GM21381 (cell line): Measurements from ENCODE around the gene DFFA.

Experiments used
- ATAC-seq: cut with Tn5 transposase; IDR thresholded peaks from one replicate; pipeline ENCODE4 v1.9.1; 2021; ENCODE audit warnings: mild to moderate bottlenecking, moderate library complexity; ENCODE audit not compliant: unreplicated experiment

DFFA gene, protein sequence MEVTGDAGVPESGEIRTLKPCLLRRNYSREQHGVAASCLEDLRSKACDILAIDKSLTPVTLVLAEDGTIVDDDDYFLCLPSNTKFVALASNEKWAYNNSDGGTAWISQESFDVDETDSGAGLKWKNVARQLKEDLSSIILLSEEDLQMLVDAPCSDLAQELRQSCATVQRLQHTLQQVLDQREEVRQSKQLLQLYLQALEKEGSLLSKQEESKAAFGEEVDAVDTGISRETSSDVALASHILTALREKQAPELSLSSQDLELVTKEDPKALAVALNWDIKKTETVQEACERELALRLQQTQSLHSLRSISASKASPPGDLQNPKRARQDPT

DNA sequence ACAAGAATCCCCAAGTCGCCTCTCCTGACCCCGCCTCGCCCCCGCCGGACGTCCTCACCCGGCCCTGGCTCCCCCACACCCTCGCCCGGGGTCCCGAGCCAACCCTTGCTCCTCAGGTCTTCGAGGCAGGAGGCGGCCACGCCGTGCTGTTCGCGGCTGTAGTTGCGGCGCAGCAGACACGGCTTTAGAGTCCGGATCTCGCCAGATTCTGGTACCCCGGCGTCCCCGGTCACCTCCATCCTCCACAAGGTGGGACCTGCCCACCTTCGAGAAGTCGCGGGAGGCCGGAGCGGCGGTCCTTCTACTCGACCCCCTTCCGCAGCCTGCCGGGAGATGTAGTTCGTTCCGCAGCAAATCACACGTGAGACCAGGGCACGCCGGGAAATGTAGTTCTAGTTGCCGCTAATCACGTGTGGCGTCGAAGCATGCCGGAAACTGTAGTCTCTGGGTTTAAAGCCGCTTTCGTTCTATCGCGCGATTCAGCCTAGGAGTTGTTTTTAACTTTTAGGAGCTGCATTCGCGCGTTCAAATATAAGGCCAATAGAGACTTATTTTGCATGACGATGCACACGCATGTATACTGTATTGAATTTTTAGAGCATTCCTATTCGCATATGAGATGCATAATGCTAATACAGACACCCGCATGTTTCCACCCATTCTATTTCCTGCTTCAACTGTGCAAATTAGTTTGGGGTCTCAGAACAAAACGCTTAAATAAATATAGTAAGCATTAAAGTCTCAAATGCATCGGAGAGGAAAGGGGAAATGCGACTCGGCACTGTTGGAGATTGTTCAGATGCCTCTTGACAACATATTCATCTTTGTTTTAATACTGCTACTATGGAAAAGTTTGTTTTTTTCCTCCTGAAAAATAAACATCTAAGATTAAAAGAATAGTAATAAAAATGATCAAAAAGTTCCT, at the start of gene DFFA:
TSS of gene DFFA (minus strand) at position 310 of the 925 bp plus-strand sequence. CDS start at position 239, 71 bp downstream.
- peak; percentile 73 for ATAC-seq

DNA sequence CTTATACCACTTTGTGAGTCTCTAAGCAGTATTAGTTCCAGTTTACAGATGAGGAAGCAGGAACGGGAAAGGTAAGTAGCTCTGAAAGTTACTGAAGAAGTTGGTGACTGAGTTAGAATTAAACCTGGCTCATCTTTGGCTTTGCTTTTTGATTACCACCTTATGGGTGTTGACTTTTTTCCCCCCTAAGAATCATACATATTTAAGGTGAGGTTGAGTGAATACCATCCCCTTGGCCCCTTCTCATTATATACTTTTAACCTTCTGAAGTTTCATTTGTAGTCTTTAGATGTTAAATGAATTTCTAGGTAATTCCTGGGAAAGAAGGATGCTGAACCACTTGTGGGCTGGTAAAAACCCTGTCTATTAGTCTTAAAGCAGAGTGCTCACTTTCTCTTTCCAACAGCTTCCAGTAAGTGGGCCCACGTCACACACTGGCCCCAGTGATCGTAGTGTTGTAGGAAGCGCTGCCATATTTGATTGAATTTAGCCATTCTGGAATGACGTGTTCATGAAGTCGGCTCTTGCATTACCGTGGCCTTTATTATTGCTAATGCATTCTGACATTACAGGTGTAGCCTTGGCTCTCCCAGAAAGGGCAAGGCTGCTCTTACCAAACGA, 49.3 kb upstream of the DFFA start:
- no peak for ATAC-seq

DNA sequence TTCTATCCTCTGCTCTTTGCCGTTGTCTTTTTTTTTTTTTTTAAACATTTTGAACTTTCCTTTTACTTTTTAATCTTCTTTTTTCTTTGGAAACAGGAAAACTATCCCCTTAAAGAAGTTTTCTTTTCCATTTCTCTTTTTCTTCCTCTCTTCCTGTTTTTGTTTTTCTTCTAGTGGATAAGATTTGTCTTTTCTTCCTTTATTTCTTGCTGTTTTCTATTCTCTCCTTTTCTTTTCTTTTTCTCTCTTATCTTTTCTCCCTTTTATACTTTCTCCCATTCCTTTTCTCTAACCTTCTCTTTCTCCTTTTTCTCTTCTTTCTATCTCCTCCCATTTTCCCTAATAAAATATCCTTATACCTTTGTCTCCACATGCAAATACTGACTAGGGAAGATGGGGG, 48.6 kb upstream of the DFFA start:
- ATAC-seq: no peak

DNA sequence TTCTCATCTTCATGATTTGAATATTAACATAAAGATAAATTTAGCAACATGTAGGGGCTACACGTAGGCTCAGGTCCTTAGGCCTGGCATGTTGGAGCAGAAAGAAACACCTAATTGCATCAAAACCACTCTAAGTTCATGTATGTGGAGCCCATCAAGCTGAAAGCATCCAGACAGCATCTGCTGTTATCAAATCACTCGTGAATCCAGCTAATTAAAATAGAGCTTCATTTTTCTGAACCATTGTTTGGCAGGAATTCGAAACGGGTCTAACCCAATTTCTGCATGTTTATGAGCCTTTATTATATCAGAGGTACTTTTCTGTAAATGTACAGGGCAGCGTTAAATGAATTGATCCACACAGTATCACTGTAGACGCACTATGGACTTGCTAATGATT, 48.2 kb upstream of the DFFA start:
- no peak for ATAC-seq

DNA sequence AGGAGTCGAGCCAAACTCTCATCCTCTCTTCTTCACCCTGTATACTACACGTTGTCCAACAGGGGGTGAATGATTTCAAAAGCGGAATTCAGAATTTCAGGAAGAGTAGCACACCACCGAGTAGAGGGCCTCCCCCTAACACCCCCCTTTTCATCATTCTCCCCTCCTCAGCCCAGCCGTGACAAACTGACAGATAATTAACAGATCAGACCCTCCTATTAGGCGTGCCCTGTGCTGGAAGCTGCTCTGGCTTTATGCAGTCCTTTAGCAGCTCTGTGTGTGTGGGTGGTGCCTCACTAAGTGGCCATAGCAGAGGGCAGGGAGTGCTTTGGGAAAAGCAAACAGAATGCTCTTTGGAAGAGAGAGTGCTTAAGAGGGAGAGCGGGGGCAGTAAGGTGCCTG, 46.7 kb upstream of the DFFA start:
- no peak for ATAC-seq

DNA sequence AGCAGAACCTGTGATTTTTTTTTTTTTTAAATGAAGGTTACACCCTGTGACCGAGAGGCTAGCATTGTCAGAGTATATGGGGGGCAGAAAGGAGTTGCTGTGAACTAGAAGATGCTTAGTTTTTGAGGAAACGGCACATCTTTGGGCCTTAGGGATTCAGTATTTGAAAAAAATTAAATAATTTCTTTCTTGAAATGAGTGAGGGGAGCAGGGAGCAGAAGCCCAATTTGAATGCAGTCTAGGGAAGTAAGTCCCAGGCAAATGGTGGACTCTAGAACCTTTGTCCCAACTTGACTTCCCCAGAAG, 45.3 kb upstream of the DFFA start:
- no peak for ATAC-seq

DNA sequence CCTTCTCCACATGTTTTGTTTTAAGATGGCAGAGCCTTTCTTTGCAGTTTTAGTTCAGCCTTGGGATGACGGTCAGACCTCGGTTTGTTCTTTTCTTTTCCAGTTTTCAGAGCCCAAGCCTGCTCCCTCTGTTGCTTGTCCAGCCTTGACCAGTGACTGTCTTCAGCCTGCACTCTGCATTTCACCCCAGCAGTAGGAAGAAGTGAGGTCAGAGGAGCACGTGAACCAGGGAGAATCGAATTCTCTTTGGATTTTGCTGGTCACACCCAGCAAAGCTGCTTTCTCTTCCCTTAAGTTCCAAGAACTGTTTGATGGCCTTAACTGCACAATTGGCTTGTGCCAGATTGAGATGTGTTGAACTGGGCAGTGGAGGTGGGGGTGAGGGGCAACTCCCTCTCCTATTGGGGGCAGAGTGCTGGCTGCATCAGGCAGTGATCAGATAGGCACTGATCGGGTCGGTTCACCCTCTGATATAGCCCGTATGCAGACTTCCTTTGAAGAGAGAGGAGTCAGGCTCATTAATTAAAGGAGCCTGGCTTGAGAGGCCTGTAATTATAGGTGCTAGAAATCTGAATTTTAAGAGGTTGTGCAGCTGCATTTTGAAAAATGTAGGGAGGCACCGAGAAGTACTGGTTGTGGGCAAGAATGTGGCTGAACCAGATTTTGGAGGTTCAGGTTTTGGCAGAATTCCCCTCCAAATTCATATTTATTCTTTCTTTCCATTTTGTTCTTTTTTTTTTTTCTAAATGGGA, 44.8 kb upstream of the DFFA start:
- ATAC-seq: no peak

DNA sequence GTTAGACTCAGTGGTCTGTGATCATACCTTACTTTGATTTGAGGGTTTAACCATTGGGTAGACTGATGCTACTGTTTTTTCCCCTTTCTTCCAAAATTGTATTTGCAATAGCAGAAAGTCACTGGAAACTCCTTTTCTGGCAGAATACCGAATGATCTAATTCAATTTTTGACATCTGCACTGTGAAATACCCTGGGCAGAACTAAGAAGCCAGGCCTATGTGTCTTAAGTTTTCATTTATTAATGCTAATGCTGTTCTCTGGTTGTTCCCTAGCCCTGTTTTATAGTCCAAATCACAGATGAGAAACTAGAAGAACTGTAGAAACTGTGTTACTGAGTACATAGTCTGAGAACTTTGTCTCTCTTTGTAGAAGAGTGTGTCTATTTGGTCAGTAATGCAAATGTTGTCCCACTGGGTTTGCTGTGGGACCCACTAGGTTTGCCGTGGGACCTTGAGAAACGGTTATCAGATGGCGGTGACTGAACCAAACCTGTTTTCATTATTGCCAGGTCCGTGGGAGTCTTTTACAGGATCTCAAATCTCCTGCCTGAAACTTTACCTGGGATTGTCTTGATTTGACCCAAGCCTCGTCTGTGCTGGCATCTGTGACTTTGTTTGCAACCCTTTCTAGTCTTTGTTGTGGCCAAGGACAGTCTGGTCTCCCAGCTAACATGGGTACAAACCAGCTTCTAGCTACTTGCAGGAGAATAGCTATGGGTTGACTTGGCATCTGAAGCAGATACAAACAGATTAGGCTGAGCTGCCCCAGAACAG, 43.8 kb upstream of the DFFA start:
- ATAC-seq: no peak

DNA sequence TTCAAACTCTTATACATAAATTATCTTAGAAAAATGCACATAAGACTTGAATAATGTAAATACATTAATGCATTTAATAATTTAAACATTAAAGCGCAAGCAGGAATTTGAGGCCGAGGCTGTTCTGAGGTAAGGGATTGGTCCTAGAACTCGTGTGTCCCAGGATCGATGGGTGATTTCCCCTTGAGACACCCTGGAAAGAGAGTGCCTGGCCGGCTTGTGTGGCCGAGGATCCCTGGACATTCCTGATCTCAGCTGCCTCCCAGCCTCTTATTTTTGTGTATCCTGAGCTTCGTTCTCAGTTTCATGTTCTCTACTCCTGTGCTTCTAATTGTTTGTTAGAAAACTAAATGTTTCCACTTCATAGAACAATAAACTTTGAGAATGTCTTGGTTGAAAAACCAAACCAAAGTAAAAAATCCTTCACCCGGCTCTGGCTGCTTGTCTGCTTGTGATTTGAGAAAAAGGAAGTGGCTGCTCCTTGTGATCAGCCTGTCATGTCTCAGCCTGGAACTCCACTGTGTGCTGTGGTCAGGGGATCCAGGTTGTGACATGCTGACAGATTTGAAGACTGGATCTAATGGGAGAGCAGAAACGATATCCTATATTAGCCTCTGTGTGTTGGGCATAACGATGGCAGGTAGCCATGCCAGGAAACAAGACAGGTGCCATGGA, 43.1 kb upstream of the DFFA start:
- no peak for ATAC-seq

DNA sequence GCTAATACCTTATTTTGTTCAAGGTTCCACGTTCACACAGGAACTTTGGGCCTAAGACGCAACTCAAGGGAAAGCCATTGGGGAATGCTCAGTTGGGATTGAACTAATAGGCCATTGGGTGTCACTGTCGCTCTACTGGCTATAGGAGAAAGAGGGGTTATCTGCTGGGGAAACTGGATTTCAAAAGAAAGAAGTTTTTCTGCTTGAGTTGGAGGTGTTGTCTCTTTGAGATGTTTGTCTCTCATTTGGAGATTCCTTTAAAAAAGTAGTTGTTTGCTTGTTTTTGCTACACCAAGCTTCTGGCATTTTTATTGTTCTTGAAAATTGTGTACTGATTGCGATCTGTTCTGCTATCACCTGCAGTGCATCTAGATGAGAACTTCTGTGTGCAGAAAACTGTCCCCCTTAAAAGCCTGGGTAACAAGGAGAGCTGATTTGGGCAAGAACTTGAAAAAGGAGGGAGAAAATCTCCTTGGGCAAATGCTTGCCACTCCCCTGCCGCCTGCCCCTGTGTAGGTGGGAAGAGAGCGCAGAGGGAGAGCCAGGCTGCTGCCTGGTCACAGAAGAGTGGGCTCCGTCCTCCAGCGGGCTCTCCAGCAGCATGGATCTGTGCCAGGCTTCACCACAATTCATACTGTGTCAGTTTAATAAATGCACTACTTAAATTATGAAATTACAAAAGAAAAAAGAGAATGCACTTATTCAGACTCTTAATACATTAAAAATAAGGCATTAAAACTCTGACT, 42.3 kb upstream of the DFFA start:
- no peak for ATAC-seq

DNA sequence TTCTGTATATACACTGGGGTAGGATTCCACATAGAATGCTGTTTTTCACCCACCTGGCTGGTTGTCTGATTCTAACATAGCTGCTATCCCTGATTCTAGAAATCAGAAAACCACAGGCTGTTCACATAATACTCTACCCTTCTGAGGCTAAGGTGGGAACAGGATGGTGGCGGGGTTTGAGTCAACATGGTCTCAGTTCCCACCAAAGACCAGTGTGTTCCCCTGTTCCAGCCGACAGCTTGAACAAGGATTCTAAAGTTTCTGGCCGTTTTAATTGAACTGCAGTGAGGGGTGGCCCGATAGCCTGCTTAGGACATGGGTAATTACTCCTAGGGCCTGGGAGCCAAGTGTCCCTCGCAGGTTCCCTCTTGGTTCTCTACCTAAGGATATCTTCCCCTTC, 40.9 kb upstream of the DFFA start:
- ATAC-seq: no peak

DNA sequence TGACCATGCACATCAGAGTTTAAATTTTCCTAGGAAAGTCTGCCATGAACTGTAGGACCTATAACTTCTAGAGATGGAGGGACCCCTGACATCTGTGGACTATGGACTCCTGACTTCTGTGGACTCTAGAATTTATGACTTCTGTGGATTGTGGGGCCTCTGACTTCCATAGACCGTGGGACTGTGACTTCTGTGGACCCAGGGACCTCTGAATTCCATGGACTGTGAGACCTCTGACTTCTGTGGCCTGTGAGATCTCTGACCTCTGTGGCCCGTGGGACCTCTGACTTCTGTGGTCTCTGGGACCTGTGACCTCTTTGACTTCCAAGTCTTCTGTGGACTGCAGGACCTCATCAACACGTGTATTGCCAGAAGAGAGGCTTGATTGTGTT, 39.2 kb upstream of the DFFA start:
- no peak for ATAC-seq

DNA sequence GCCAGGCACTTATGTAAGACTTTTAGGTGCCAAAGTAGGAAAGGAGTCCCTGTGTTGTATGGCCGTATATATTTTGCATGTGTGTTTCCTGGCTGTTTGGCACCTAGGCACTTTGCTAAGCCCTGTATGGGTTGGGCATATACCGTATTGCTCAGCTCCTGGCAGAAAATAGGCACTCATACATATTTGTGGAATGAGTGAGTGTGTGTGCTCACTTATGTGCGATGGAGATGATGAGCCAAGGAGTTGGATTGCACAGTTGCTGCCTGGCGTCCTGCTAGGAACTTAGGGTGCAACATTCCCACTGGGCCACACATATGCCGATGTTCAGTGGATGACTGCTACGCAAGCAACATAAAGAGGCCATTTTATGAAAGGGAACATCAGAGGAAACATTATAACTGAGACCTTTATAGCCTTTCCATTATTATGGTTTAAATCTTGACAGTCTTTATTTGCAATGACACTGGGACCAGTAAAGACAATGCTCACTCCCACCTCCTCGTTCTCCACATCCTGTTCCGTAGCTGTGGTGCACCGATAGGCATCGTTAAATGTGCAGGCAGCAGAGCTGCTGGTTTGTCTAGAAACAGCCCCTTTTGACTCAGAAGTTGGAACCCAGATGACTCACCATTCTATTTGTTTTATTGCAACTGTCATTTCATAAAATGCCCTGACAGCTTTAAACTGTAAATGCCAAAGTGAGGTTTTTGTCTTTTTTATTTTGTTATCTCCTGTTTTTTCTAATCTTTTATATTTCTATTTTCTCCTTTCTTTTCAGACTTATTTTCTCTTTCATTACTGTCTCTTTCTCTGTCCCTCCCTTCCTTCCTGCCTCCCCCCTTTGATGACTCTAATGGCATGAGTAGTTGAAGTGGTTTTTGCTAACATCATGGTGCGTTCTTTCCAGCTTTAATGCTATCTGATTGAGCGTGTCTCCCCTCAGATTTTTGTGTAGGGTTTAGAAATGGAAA, 38.5 kb upstream of the DFFA start:
- ATAC-seq: peak; percentile 85

DNA sequence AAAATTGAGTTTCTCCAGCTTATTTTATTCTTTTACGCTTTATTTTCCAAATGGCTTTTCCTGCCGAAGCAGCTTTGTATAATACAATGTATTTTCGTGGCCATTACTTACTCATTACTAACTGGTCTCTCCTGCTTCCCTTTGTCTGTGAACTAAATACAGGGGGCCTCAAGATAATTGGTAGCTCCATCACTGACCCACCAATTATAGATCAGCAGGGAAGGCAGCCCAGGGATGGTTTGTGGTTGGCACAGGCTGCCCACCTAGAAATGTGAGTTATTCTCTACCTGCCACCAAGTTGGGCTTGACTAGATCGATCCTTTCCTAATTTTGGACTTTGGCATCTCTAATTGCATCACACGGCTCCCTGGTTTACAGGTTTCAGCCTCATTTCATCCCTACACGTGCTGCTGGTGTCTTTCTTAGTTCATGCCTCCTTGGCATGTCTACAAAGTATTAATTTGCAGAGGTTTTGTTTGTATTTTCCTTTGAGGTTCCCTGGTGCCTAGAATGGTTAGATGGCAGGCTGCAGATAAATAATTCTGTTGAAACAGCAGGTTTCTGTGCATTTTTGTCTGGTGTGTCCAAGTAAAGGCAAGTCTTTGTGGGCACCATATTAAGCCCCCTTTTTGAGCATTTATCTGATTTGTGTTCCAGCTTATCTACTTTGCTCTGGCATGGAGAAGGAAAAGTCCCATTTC, 37.6 kb upstream of the DFFA start:
- ATAC-seq: no peak

DNA sequence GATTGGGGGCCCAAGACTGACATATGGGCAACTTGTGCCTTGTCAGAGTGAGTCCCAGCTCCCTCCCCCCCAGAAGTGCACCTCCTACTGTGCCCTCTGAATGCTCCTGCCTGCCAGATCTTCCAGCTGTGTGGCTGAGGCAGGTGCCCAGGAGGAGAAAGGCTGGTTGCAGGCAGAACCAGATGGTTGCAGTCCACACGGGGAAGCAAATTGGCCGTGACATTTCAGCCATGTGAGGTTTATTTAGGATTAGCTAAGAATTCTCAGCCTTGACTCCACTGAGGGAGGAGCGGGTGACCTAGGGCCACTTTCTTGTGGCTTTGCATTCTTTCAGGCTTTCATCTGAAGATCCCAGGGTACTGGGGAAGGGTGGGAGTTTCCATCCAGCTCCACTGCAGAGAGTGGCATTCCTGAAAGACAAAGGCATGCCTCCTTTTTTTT, 36.2 kb upstream of the DFFA start:
- ATAC-seq: no peak

DNA sequence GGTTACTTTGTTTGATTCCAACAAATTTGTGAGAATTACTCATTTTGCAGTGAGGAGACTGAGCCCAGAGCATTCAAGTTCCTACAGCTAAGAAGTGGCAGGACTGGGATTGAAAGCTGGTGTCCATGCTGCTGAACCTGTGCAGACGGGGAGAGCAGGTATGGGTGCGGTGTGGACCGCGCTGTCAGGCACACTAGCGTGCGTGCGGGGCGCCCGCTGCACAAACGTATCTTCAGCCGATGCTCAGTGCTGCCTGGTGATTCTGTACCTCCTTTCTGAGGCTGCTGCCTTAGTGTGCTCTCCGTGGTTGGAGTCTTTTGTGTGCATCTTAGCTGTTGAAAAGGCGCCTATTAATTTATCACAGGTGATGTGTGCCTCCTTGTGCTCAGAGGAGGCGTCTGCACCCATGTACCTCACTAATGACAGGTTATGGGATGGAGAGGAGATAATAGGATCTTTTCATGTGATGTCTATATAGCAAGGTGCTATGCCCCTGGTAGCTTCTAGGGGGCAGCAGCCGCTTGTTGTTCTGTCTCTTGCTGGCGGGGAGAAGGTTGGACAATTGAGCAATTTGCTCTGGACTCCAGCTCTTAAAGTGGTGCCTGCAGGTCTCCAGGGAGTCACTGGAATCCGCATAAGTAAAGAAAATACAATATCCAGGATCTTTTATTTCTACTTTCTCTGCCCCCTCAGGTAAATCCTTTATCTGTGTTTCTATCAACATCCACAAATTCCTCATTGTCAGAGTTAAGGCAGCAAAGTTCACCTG, 35.0 kb upstream of the DFFA start:
- ATAC-seq: no peak

DNA sequence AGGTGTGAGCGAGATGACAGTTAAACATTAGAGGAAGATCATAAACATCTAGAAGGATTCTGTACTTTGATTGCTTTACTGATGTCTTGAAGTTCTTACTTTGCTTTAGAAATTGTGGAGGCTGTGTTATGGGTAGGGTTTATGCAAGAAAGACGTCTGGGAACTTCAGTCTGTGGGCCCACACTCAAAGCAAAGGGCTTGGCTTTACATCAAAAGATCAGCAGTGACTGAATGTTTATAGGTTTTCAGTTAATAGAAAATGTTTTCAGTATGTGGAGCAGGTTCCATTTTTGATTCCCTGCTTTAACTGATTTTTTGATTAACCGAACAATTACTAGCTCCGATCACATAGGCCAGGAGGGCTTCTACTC, 34.3 kb upstream of the DFFA start:
- no peak for ATAC-seq
